HG03432 (cell line): ENCODE data around the gene CCDC85B.
"Not testable (repeated sequence)": the region's sequence is repeated elsewhere in the genome, so short reads cannot be mapped to it uniquely, and the experiment has no call there.

Source experiments
- ATAC-seq: cut with Tn5 transposase; IDR thresholded peaks from one replicate; pipeline ENCODE4 v1.9.1; 2021; ENCODE audit warnings: mild to moderate bottlenecking, moderate library complexity; ENCODE audit not compliant: unreplicated experiment

The CCDC85B gene

GRCh38 chr11:65885808-65886536, 4.5 kb upstream of the CCDC85B start:
- no peak for ATAC-seq

- ATAC-seq, result no peak
Observed at GRCh38 chr11:65886826-65887722, 3.4 kb upstream of the CCDC85B start.

GRCh38 chr11:65887723-65888162, 2.7 kb upstream of the CCDC85B start:
- peak; percentile 1 for ATAC-seq

DNA sequence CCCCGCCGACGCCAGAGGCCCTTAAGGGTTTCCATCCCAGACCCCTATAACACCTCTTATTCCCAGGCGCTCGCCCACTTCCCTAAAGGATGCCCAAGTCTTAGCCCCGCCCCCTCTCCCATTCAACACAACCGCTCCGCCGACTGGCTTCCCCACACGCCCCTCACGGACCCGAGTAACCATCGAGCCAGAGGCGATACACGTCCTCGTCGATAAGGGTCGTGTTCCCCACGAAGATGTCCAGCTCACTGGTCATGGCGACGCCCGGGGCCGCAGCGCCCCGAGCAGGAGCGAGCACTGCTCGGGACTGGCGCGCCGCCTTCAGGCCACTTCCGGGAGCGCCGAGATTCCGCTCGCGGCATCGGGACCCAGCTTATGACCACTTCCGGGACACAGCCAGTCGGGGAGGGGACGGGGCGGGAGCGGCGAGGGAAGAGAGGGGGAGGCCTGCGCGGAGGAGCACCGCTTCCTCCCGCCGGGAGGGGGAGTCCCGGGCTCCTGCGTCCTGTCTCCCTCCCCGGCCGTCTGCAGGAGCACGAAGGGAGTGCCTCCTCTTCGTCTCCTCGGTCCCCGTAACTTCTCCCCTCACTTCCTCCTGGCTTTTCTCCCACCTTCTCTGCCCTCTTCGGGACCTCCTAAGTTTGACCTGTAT, 2.2 kb upstream of the CCDC85B start, which contains the start of gene FIBP:
FIBP (minus strand) TSS at position 309 of the 652 bp plus-strand sequence; CDS start at position 256, 53 bp downstream.
- peak; percentile 59 for ATAC-seq

DNA sequence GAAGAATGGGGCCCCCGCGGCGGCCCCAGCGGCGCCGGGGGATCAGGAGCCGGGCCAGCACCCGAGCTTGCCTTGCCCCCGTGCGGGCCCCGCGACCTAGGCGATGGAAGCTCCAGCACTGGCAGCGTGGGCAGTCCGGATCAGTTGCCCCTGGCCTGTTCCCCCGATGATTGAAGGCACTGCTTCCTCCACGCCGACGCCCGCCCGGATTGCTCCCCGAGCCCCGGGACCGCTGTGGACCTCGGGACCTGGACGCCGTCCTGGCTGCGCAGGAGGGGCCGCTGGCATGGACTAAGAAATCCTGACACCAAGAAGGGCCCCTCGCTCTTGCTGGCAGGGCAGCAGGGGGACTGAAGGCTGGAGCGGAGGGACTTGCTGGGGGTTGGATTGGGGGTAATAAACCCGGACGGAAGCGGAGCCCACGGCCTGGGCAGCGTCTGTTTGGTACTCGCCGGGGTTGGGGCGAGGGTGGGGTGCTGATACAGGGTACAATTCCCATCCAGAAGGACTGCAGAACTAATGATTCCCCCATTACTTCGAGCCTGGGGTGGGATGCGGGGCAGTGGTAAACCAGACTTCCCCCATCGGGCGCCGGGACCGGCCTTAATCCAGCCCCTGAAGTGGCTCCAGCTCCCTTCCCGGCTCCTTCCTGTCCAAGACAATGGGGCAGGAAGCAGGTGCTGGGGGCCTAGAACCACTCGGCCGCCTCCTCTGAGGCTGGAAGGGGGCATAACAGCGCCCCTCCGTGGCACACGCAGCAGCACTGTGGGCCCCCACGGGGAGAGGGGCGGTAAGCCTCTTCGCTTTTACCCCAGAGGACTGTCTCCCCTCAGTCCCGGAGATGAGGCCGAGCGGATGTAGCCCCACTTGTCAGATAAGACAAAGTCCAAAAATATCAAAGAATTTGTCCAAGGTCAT, 1.0 kb downstream of the CCDC85B start:
- no peak for ATAC-seq

GRCh38 chr11:65892137-65892540, 1.7 kb downstream of the CCDC85B start:
- not testable (repeated sequence) for ATAC-seq

- no peak for ATAC-seq
Observed at GRCh38 chr11:65892661-65893317, 2.3 kb downstream of the CCDC85B start.

DNA sequence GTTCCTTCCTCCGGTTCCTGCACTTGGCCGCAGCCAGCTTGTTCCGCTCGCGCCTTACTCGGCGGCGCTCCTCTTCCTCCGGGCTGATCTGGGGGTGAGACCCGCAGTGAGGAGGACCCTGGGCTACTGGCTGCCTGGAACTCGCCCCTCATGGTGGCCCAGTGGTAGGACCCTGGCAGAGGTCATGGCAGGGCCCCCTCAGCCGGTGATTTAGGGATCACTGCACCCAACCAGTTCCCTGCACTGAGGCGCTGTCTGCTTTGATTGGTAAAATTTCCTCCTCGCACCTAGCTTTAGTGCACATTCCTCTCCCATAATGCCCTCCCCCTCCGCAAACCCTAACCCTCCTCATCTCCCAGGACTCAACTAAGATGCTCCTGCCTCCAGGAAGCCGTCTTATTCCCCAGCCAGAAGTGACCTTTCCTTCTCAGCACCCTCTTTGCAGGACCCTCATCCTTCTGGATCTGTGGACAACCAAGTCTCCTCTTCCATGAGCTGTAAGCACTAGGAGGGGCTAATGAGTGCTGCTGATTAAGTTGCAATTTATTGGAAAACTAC, 3.6 kb downstream of the CCDC85B start:
- ATAC-seq, result no peak

DNA sequence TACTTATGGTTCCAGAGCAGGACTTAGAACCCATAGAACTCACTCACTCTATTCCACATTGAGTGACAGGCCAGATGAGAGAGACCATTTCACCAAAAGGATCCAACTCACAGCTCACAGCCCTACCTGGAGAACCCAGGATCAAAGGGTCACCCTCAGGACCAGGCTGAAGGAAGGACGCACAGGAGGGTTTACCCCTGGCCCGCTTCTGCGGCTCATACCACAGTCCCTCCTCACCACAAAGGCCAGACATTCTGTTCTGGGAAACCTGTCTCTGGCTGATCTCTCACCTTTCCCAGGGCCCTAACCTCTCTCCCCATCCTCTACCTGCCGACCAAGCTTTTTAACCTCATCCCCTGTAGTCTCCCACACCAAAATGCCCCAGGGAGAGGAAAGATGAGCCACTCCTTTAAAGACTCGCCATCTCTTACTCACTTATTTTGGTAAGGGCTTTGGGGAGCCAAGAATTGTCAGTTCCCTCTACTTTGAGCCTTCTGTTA, 5.1 kb downstream of the CCDC85B start:
- no peak for ATAC-seq

GRCh38 chr11:65896034-65896999, 5.8 kb downstream of the CCDC85B start:
- ATAC-seq, result no peak

DNA sequence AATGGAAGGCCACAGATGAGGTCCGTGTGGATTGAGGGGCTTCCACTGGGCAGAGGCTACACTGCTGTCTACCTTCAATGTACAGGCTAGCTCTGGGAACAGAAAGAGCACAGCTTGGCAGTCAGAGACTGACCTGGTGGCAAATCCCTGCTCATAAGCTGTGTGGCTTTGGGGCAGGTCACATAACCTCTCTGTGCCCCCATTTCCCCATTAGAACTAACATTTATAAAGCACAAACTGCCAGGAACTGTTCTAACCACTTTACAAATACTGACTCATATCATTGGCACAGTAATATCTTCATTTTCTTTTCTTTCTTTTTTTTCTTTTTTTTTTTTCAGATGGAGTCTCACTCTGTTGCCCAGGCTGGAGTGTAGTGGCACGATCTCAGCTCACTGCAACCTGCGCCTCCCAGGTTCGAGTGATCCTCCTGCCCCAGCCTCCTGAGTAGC, 6.6 kb downstream of the CCDC85B start:
- ATAC-seq, result no peak

DNA sequence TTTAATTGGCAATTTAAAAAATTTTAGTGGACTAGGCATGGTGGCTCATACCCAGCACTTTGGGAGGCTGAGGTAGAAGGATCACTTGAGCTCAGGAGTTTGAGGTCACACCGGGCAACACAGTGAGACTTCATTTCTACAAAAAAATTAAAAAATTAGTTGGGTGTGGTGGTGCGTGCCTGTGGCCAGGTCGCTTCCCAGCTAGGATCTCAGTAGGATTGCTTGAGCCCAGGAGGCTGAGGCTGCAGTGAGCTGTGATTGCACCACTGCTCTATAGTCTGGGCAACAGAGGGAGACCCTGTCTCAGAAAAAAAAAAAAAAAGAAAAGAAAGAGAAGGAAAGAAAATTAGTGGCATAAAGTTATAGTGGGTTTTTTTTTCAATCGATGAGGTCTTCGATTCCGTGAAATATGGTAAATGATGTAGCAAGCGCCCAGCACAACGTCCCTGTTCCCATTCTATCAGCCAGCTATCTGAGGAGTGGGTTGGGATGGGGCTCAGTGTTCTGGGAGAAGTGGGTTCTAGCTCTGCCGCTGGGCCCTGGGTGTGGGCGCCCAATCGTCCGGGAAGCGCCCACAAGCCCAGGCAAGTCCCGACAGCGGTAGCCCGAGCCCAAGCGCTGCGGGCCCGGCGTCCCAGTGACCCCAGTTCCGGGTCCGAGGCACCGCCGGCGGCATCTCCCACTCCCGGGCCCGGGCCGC, 8.3 kb downstream of the CCDC85B start:
- no peak for ATAC-seq

GRCh38 chr11:65899356-65900124, 9.1 kb downstream of the CCDC85B start:
- peak; percentile 2 for ATAC-seq

DNA sequence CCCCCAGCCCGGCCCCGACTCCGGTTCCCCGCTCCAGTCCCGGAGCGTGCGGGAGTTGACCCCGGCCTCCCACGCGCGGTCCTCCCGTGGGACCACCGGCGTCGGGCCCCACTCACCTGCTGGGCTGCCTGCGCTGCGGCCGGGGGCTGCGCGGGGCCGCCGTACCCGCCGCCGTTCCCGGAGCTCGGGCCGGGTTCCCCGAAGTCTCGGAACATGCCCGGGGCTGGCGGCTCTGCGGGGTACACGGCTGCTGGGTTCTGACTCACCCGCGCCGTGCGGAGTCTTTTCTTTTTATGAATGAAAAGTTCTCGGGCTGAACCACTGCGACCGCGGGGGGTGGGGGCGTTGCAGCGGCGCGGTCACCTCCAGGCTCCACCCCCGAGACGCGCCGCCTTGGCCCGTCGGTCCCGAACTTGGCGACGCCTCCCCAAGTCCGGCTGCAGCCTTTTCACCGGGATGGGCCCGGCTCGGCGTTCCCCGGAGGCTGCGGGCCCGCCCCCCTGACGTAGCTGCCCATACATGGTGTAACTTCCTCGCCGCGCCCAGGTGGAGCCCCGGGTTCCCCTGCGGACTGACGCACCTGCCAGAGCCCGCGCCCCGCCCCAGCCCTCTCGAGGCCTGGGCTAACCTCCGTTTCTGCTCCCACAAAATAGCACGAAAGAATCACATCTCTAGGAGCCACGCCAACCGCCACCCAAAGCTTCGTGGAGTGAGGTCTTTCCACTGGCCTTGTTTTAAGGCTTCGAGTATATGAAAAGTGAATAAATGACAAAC, 9.8 kb downstream of the CCDC85B start, which contains the start of gene FOSL1:
FOSL1 (minus strand) TSS at position 264 of the 774 bp plus-strand sequence; CDS start at position 215, 49 bp downstream.
- peak; percentile 78 for ATAC-seq

DNA sequence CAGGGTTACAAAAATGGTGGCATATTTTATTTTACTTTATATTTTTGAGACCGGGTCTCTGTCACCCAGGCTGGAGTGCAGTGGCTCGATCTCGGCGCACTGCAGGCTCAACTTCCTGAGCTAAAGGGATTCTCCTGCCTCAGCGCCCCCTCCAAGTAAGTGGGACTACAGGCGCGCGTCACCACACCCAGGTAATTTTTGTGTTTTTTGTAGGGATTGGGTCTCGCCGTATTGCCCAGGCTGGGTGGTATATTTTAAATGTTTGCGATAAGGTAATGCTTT, 10.4 kb downstream of the CCDC85B start:
- no peak for ATAC-seq

DNA sequence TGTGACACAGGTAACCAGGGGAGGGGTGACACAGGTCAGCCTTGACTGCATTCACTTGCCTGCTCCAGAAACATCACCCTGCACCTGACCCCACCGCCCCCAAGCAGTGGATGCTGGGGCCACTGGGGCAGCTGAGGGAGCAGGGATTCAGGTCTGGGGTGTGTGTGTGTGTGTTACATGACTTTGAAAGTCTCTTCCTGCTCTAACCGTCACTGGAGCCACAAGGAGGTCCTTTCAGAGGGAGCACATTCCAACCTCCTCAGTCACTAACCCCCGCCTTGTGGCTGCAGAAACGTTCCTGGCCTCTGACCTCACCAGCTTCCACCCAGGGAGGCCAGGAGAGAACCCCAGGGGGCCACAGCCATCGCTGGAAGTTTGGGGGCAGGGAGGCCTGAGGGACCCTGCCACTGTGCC, 12.6 kb downstream of the CCDC85B start:
- no peak for ATAC-seq
